Measurements from ENCODE around the gene ABHD17C. TPM values are rescaled to one million over a fixed set of nuclear protein-coding genes. Genes with fewer than 3 reads are reported as not detected.
"Not testable (repeated sequence)": the region's sequence is repeated elsewhere in the genome, so short reads cannot be mapped to it uniquely, and the experiment has no call there.

Gene ABHD17C
- total RNA-seq = 10 to 100 TPM; 18.7 to 37.1 (median 27.1) TPM

- peak within 1 kb of the TSS; percentile 71 to 94 (median 77) for H3K4me3 ChIP-seq
- intact Hi-C loops (cut with DNase I) = loop anchor here (10.0 kb wide), 1 partner anchor 69 kb away; no protein-coding TSS in a partner anchor
- DNase-seq = no peak
- WGBS, 2 donors = 0% methylated on average over 2 to 12 of the region's 122 CpGs
- H3K27me3 ChIP-seq = no peaks in the 10 kb centered on the region
- H3K9me3 ChIP-seq = no peaks in the 10 kb centered on the region
- H3K36me3 ChIP-seq = no peaks in the 10 kb centered on the region
- H3K27ac ChIP-seq = peak within 1 kb of the TSS; percentile 90 to 95 (median 92)
- H3K4me1 ChIP-seq = peaks cover 12 to 68% (median 19%) of the 10 kb centered on the region in 3 donors
- TF ChIP-seq CTCF (IDR thresholded peaks at IDR 0.05) (no peak), POLR2A (IDR thresholded peaks at IDR 0.05) (peak in 1 of 4 donors; percentile 68)
Observed at GRCh38 chr15:80695099-80695910, at the start of gene ABHD17C. TSS of gene ABHD17C (plus strand) at chr15:80695310. CDS start at chr15:80695430, 120 bp downstream.

- DNase-seq = no peak
- H3K4me3 ChIP-seq = no peak overlapping the region
- H3K9me3 ChIP-seq = peaks cover 0 to 8% (median 7%) of the 10 kb centered on the region in 3 donors
- no peak overlapping the region for H3K27ac ChIP-seq
- H3K36me3 ChIP-seq = no peaks in the 10 kb centered on the region
- intact Hi-C loops (cut with DNase I) = no loop called here
- H3K27me3 ChIP-seq = no peaks in the 10 kb centered on the region
- WGBS, 2 donors = 39 to 45% methylated on average over 4 of the region's 4 CpGs
- TF ChIP-seq CTCF (IDR thresholded peaks at IDR 0.05) (no peak), POLR2A (IDR thresholded peaks at IDR 0.05) (no peak)
- no peaks in the 10 kb centered on the region for H3K4me1 ChIP-seq
Observed at GRCh38 chr15:80645494-80646065, 49.5 kb upstream of the ABHD17C start.

GRCh38 chr15:80647424-80647823 is 47.7 kb upstream of the ABHD17C start:
- DNase-seq; H3K36me3 ChIP-seq; intact Hi-C loops (cut with DNase I); H3K27ac ChIP-seq; H3K4me1 ChIP-seq; H3K4me3 ChIP-seq; H3K27me3 ChIP-seq: not testable (repeated sequence)
- H3K9me3 ChIP-seq = peaks cover 0 to 14% (median 8%) of the 10 kb centered on the region in 3 donors
- no CpG with 5 or more reads among the region's 30 CpGs for whole genome bisulfite sequencing, 2 donors

- H3K27ac ChIP-seq = no peak overlapping the region
- H3K4me1 ChIP-seq = peaks cover 0 to 7% (median 0%) of the 10 kb centered on the region in 3 donors
- H3K9me3 ChIP-seq = peaks cover 0 to 21% (median 11%) of the 10 kb centered on the region in 3 donors
- no peak for TF ChIP-seq CTCF (IDR thresholded peaks at IDR 0.05)
- no peak for TF ChIP-seq POLR2A (IDR thresholded peaks at IDR 0.05)
- no peaks in the 10 kb centered on the region for H3K36me3 ChIP-seq
- H3K4me3 ChIP-seq = no peak overlapping the region
- DNase-seq = no peak
- H3K27me3 ChIP-seq = no peaks in the 10 kb centered on the region
- no CpG with 5 or more reads among the region's 1 CpG for WGBS, 2 donors
- intact Hi-C loops (cut with DNase I) = no loop called here
Observed at GRCh38 chr15:80654299-80654698, 40.8 kb upstream of the ABHD17C start.

- TF ChIP-seq CTCF (IDR thresholded peaks at IDR 0.05) = no peak
- TF ChIP-seq POLR2A (IDR thresholded peaks at IDR 0.05) = no peak
- Histone ChIP-seq H3K9me3 (no peaks in the 10 kb centered on the region), H3K36me3 (no peaks in the 10 kb centered on the region), H3K4me1 (peaks cover 0 to 47% (median 0%) of the 10 kb centered on the region in 3 donors), H3K27me3 (no peaks in the 10 kb centered on the region), H3K27ac (peak overlapping the region in 3 of 4 donors; percentile 7 to 49 (median 35)), H3K4me3 (no peak overlapping the region)
- no peak for DNase-seq
- intact Hi-C loops (cut with DNase I) = no loop called here
- WGBS, 2 donors = 9 to 20% methylated on average over 1 of the region's 1 CpG
Observed at GRCh38 chr15:80659375-80659774, 35.7 kb upstream of the ABHD17C start.
